Activated CD4-positive, alpha-beta T cell treated with anti-CD3 and anti-CD28 coated beads, Interleukin-2, Interleukin-6, amounts not matched to agents 100 ng/mL and 50 ng/mL, durations not matched to agents 16 hours and 8 hours (primary cell): Measurements from ENCODE around the gene CEP152.

ENCODE experiments used
- DNase-seq: peaks from one replicate; pipeline ENCODE4 v3.0.0-alpha.2; 2020

CEP152 gene

GRCh38 chr15:48766196-48766595 is 44.7 kb downstream of the CEP152 start:
- DNase-seq: no peak

- DNase-seq: no peak
Measured at GRCh38 chr15:48765022-48765421, 45.8 kb downstream of the CEP152 start.

DNA sequence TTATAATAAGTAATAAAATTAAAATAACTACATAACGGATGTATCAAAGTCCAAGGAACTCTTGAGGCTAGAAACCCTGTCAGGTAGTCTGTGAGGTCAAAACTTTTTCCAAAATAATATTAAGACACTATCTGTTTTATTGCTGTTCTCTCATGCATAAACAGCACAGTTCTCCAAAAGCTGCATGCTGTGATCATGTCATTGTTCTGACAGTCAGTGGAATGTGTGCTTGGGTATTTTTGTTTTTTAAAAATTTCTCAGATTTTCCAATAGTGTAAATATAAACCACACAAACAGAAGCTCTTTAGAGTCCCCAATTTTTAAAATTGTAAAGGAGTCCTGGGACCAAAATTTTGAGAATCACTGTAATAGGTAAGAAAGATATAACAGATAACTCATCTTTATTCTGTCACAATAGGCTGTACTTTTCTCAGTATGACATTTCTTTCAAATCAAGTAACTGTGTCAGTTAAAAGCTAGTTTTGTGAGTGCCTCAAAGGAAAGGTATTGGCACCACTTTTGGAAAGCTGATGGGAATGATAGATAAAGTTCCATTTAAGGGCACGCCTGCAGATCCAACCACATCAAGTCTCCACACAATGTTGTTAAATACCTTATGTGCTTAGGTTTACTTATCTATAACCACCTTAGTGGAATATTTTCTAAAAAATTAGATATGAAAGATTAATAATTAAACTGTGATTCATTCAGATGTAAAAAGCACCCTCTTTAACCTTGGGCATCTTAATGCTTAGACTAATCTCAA is 49.3 kb downstream of the CEP152 start:
- DNase-seq: no peak

GRCh38 chr15:48759921-48760320 is 50.9 kb downstream of the CEP152 start:
- DNase-seq: no peak

DNA sequence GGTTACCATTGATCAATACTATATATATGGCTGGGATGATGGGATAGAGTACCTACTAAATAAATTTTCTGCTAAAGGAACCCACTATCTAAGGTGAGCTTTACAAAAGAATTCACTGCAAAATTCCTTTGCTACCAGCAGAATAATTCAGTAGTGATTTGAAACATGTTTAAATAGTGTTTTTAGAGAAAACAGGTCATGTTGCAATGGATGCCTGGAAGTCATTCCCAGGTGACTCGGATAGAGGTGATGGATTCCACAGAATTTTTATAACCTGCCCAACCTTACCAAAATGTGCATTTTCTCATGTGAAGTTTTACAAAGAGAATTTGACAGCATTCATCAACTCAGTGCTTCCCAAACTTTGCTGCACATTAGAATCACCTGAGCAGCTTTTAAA is 53.2 kb downstream of the CEP152 start:
- DNase-seq: no peak

DNA sequence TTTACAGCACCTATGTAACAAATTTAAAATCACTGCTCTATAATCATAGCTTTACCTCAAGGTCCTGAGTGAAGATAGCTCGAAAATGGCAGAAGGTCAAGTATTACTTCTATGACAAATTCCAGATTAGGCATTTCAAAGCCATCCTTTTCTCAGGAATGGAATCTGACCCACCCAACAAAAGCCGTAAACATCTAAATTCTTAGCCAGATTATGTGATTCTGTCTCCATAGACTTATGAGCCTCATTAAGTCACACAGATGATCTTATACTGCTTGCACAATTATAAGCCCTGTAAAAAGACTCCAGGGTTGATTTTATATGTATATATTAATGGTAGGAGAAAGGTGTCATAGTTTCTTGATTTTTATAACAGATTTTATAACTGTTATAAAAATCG is 56.9 kb downstream of the CEP152 start:
- no peak for DNase-seq

- no peak for DNase-seq
Measured at GRCh38 chr15:48751595-48751994, 59.3 kb downstream of the CEP152 start.

- DNase-seq: no peak
Measured at GRCh38 chr15:48748535-48748934, 62.3 kb downstream of the CEP152 start.

DNA sequence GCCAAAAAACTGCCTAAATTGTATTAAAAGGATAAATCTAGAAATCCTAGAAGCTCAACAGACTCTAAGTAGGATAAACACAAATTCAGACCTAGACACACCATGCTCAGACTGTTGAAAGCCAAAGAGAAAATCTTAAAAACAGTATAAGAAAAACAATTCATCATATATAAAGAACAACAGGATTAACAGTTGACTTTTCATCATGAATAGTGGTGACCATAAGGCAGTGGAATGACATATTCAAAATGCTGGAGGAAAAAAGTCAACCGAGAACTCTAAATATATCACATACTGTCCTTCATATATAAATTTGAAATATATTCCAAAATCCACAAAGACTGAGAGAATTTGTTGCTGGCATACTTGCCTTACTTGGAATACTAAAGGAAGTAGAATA is 77.3 kb downstream of the CEP152 start:
- no peak for DNase-seq

DNA sequence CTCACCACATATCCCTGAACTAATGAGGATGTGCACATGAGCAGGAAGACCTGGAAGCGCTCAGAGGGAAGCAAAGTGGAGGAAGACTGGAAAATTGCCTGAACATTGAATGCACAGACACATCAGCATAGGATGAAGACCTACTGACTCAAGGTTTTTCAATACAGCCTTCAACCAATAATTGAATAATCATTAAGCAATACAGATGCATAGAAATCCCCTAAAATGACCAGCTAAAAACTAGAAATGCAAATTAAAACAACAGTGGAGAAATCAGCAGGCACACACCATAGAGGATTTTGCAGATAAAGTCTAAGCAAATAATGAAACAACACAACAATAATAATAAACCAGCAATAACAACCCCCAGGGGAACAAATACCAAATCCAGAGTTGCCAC is 80.4 kb downstream of the CEP152 start:
- no peak for DNase-seq

DNA sequence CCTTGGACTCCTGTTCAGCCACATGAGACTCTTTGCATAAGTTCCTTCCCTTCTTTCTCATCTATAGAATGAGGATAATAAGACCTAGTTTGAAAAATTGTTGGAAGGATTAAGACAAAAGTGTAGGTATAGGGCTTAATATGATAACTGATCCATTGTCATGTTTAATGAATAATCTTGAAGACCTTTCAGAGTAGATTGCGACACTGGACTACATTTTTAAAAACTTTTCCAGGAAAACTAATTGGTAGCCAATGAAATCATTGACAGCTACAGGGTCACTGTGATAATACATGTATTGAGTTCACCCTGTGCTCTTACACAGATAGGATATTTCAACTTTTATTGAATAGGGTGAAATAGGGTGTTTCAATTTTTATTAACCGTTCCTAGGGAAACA is 86.9 kb downstream of the CEP152 start:
- DNase-seq: no peak

DNA sequence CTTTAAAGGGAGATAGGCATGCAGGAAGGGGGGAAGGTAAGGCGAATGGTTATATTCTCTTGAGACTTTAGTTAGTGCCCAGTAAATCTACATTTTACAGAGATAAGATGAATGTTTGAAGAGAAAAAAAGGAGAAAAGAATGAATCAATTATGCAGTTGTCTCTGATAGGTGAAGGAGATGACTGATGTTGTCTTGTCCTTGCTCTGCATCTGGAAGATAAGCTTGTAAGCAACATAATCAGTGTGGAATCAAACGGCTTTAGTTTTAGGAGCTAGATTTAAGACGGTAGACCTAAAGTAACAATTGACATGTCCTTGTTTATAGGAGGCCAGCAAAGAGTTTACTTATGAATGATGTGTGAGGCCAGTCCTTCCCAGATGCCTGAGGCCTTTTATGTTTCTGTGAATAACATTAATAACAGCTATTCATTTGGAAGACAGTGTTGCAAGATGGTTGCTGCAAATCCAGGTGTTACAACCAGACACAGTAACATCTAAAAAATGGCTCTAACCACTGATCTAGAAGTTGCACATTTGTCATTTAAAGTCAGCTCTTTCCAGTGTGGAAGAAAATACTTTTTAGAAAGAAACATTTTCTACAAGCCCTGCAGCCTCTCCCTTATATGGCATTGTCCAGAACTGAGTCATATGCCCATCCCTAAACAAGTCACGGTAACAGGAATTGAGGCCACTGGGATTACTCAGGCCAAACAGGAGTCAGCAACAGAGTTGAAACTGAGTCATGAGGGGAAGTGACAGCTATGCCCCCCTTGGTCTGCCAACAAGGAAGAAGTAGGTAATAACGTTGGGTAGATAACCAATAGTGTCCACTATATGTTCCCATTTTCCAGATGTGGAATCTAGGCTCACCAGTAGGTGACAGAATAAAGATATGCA is 87.9 kb downstream of the CEP152 start:
- DNase-seq: no peak

- no peak for DNase-seq
Measured at GRCh38 chr15:48721061-48721810, 89.6 kb downstream of the CEP152 start.

- DNase-seq: no peak
Measured at GRCh38 chr15:48720646-48721045, 90.2 kb downstream of the CEP152 start.

- peak; percentile 10 for DNase-seq
Measured at GRCh38 chr15:48719668-48720067, 91.2 kb downstream of the CEP152 start.

- DNase-seq: no peak
Measured at GRCh38 chr15:48718646-48719045, 92.2 kb downstream of the CEP152 start.

DNA sequence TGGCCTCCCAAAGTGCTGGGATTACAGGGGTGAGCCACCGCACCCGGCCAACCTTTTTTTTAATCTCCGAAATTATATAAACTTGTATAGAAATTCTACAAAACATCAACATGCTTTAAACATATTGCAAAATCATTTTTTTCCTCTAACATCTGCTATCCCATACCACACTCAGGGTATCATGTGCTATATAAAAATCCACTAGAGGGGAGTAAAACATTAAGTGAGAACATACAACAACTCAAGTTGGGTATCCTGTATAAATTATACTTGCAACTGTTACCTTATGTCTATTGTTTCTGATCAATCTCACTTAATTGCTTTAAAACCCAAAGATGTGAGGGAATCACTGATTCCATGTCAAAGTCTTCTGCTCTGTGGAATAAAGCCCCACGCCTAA is 93.4 kb downstream of the CEP152 start:
- DNase-seq: no peak

DNA sequence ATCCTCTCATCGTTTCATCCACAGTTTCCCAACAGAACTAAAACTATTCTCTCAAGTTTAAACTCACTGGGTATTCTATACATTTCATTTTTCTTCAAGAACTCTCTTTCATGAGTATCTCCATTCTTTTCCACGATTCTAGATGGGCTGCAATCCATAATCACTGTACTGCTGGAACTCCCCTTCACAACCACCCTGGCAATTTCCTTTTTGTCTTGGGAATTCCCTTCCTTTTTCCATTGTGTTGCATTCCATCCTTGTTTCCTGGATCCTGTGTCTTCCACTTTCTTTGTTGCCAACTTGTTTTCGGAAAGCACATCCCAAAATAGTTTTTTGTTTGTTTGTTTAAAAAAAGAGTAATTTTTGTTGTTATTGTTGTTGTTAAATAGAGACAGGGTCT is 98.3 kb downstream of the CEP152 start:
- no peak for DNase-seq

DNA sequence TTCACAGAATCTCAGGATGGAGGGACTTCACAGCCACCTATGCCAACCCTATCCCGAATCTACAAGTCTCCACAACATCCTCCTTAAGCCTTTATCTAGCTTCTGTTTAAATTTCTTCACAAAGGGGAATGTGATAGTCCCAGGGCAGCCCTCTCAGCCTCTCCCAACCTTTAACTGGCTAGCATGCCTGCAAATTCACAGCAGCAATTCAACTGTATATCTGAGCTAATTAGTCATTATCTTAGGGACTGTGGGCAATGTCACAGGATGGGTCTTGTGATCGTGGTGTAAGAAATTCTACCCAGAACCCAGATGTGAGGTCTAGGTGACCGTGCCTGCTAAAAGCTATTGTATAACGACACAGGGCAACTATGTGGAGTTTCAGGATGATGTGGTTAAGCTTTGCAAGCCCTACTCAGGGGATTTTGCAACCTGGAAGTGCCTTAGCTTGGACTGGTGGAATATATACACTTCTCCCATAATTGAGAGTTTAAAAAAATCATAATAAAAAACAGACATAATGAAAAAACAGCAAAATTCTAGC is 99.8 kb downstream of the CEP152 start:
- no peak for DNase-seq

- DNase-seq: no peak
Measured at GRCh38 chr15:48708641-48709040, 102.2 kb downstream of the CEP152 start.

DNA sequence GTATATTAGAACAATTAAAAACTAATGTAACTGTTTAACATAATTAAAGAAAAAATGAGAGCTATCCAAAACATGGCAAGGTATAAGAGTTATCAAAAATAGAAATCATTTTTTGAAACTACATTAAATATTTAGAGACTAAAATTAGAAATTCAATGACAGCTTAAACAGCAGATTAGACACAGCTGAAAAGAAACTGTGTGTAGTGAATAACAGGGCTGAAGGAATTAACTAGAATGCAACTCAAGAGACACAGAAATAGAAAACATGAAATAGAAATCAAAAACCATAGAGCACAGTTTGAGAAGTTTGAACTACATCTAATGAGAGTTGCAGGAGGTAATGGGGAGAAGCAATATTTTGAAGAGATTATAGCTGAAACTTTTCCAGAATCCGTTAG is 105.5 kb downstream of the CEP152 start:
- no peak for DNase-seq

GRCh38 chr15:48703544-48703943 is 107.3 kb downstream of the CEP152 start:
- no peak for DNase-seq

- DNase-seq: no peak
Measured at GRCh38 chr15:48702569-48703236, 108.2 kb downstream of the CEP152 start.
